ENCODE measurements around the gene LEPR.

- no peak for TF ChIP-seq POLR2A (IDR thresholded peaks at IDR 0.05)
- TF ChIP-seq CTCF (IDR thresholded peaks at IDR 0.05) = no peak
- TF ChIP-seq EP300 (IDR thresholded peaks at IDR 0.05) = no peak
These were observed 2.7 kb upstream of the LEPR start for GRCh38 chr1:65417729-65418128.

Data from tibial nerve (tissue), 4 donors.